K562 (cell line): ENCODE data around the gene AGPAT1. TPM values are rescaled to one million over a fixed set of nuclear protein-coding genes. Genes with fewer than 3 reads are reported as not detected.

Experiments
- FOXK2 ChIP-seq, 2 experiments: fragments of 450-650 bp; IDR thresholded peaks in 1 of 2; conservative IDR thresholded peaks in 1 of 2; 2 replicates each; pipeline ENCODE4 v1.6.1; 2016; ENCODE audit warnings: low read depth in 2 of 2, mild to moderate bottlenecking in 1 of 2
- HDAC3 ChIP-seq: fragments of 450-650 bp; IDR thresholded peaks from 2 replicates; pipeline ENCODE4 v1.6.1; 2018; ENCODE audit warnings: borderline replicate concordance, mild to moderate bottlenecking, moderate library complexity; ENCODE audit not compliant: partially characterized antibody
- MBD2 ChIP-seq: sonication (generic); IDR thresholded peaks from 2 replicates; pipeline ENCODE4 v1.6.1; 2016; ENCODE audit warnings: low read depth, borderline replicate concordance
- MITF ChIP-seq: IDR thresholded peaks from 2 replicates; pipeline ENCODE4 v1.6.1; 2014; ENCODE audit warnings: antibody characterized with exemption
- MYNN ChIP-seq, 2 experiments: sonication (generic); formaldehyde crosslinking in 1 of 2; IDR thresholded peaks; 2 replicates each; pipeline versions ENCODE4 v1.5.0 to v1.6.1; 2016 to 2020; ENCODE audit warnings: antibody characterized with exemption in 1 of 2, missing genetic modification reagents in 1 of 2
- NCOA4 ChIP-seq: fragments of 450-650 bp; IDR thresholded peaks from 2 replicates; pipeline ENCODE4 v1.6.1; 2018; ENCODE audit warnings: mild to moderate bottlenecking; ENCODE audit not compliant: partially characterized antibody
- NFIC ChIP-seq: fragments of 450-650 bp; IDR thresholded peaks from 2 replicates; pipeline ENCODE4 v1.6.1; 2017; ENCODE audit warnings: mild to moderate bottlenecking, inconsistent platforms
- PML ChIP-seq: IDR thresholded peaks from 2 replicates; pipeline ENCODE4 v1.6.1; 2012; ENCODE audit warnings: low read length, inconsistent platforms
- POLR3G ChIP-seq: IDR thresholded peaks from 2 replicates; pipeline ENCODE4 v1.6.1; 2011; ENCODE audit not compliant: insufficient read length, insufficient replicate concordance; ENCODE audit errors: extremely low read depth
- SMARCE1 ChIP-seq: fragments of 450-650 bp; IDR thresholded peaks from 2 replicates; pipeline ENCODE4 v1.7.1; 2016; ENCODE audit warnings: mild to moderate bottlenecking
- SUPT5H ChIP-seq: fragments of 450-650 bp; IDR thresholded peaks from 2 replicates; pipeline ENCODE4 v1.6.1; 2016
- TOE1 ChIP-seq, 2 experiments: fragments of 450-650 bp in 1 of 2; sonication (generic) in 1 of 2; formaldehyde crosslinking in 1 of 2; IDR thresholded peaks; 2 replicates each; pipeline versions ENCODE4 v1.7.1 to v1.8.0; 2016 to 2022; ENCODE audit warnings: borderline replicate concordance in 2 of 2, mild to moderate bottlenecking in 2 of 2, antibody characterized with exemption in 1 of 2, inconsistent platforms in 1 of 2, low read depth in 1 of 2, missing genetic modification reagents in 1 of 2, moderate library complexity in 1 of 2
- ZBTB11 ChIP-seq, 3 experiments: fragments of 200-800 bp in 1 of 3; fragments of 250-450 bp in 1 of 3; fragments of 450-650 bp in 1 of 3; sonication (Bioruptor Pico) in 1 of 3; sonication (Bioruptor generic) in 1 of 3; formaldehyde crosslinking in 1 of 3; IDR thresholded peaks; 2 replicates each; pipeline versions ENCODE4 v1.6.1 to v1.8.0; 2016 to 2022; ENCODE audit warnings: mild to moderate bottlenecking in 2 of 3, missing genetic modification characterization in 2 of 3, missing compliant biosample characterization in 1 of 3, moderate library complexity in 1 of 3
- polyA plus RNA-seq, 8 experiments: library from polyadenylated mRNA; depleted of rRNA in 4 of 8; stranded (reverse) in 5 of 8; unstranded in 3 of 8; fragments of >200 nt; fragmentation: Nextera tagmentation in 2 of 8; fragmentation: Illumina TruSeq in 1 of 8; extraction: Ambion mirVana in 2 of 8; extraction: Trizol in 1 of 8; gene quantifications; 2 replicates each; pipeline versions ENCODE4 v1.2.1 to v1.2.3, GENCODE V29; 2011 to 2014; ENCODE audit warnings: inconsistent platforms in 1 of 8, missing spikeins in 1 of 8
- total RNA-seq, 7 experiments: library from RNA; depleted of rRNA in 6 of 7; stranded (reverse); fragments of >200 nt in 6 of 7; fragmentation: Illumina TruSeq in 2 of 7; extraction: Trizol in 2 of 7; gene quantifications; 2 replicates each; pipeline versions ENCODE4 v1.2.1 to v1.2.3, GENCODE V29; 2011 to 2021; ENCODE audit warnings: low replicate concordance in 1 of 7

The AGPAT1 gene
- total and polyA plus RNA-seq, 9 of the 15 experiments (the other 6 are each of a cell fraction or from before 2014, with no cell fraction given) = 37.9 to 176 (median 69.4) TPM

GRCh38 chr6:32131439-32131948, 44.4 kb downstream of the AGPAT1 start (continued):
- peak in 1 of 3 experiments; percentile 87; a peak in 2 of 6 replicates for TF ChIP-seq ZBTB11 (CRISPR knock-in tag; IDR thresholded peaks at IDR 0.05)
- TF ChIP-seq NFIC = peak; percentile 97
- no peak for TF ChIP-seq SUPT5H
- TF ChIP-seq TOE1 (IDR thresholded peaks at IDR 0.05; ENCODE audit: borderline replicate concordance) = peak; percentile 45; the same call in 1 of the 2 replicates
- no peak for TF ChIP-seq TOE1 (CRISPR knock-in tag; IDR thresholded peaks at IDR 0.05; ENCODE audit: borderline replicate concordance, low read depth)
- TF ChIP-seq MYNN (IDR thresholded peaks at IDR 0.05) = peak; percentile 91
- no peak for TF ChIP-seq MYNN (CRISPR knock-in tag; IDR thresholded peaks at IDR 0.05)
- TF ChIP-seq PML = peak; percentile 99
- peak; percentile 82 for TF ChIP-seq MBD2
- TF ChIP-seq NCOA4 = peak; percentile 96
- peak; percentile 58 to 61 for TF ChIP-seq FOXK2 (conservative IDR thresholded peaks at IDR 0.05 in 1 of 2, IDR thresholded peaks at IDR 0.05 in 1 of 2; ENCODE audit: low read depth in 2 of 2)
- peak; percentile 98 for TF ChIP-seq HDAC3
- no peak for TF ChIP-seq POLR3G
- TF ChIP-seq SMARCE1 = peak; percentile 97
- peak; percentile 91 for TF ChIP-seq MITF
